Activated naive CD4-positive, alpha-beta T cell treated with anti-CD3 and anti-CD28 coated beads, Interleukin-2, amount 50 U/mL, for 24 hours (primary cell): Measurements from ENCODE around the gene MAGEE1.

ENCODE experiments used
- H3K27ac Mint-ChIP-seq: one replicate; pipeline ENCODE4 v1.8.0; 2021; ENCODE audit warnings: mild to moderate bottlenecking, mixed read lengths
- H3K27me3 Mint-ChIP-seq: one replicate; pipeline ENCODE4 v1.8.0; 2021; ENCODE audit warnings: mixed read lengths
- H3K36me3 Mint-ChIP-seq: one replicate; pipeline ENCODE4 v1.8.0; 2021; ENCODE audit warnings: mixed read lengths
- H3K4me1 Mint-ChIP-seq: one replicate; pipeline ENCODE4 v1.8.0; 2021; ENCODE audit warnings: mixed read lengths
- H3K4me3 Mint-ChIP-seq: one replicate; pipeline ENCODE4 v1.8.0; 2021; ENCODE audit warnings: mild to moderate bottlenecking, mixed read lengths
- H3K9me3 Mint-ChIP-seq: one replicate; pipeline ENCODE4 v1.8.0; 2021; ENCODE audit warnings: mixed read lengths

The MAGEE1 gene, protein sequence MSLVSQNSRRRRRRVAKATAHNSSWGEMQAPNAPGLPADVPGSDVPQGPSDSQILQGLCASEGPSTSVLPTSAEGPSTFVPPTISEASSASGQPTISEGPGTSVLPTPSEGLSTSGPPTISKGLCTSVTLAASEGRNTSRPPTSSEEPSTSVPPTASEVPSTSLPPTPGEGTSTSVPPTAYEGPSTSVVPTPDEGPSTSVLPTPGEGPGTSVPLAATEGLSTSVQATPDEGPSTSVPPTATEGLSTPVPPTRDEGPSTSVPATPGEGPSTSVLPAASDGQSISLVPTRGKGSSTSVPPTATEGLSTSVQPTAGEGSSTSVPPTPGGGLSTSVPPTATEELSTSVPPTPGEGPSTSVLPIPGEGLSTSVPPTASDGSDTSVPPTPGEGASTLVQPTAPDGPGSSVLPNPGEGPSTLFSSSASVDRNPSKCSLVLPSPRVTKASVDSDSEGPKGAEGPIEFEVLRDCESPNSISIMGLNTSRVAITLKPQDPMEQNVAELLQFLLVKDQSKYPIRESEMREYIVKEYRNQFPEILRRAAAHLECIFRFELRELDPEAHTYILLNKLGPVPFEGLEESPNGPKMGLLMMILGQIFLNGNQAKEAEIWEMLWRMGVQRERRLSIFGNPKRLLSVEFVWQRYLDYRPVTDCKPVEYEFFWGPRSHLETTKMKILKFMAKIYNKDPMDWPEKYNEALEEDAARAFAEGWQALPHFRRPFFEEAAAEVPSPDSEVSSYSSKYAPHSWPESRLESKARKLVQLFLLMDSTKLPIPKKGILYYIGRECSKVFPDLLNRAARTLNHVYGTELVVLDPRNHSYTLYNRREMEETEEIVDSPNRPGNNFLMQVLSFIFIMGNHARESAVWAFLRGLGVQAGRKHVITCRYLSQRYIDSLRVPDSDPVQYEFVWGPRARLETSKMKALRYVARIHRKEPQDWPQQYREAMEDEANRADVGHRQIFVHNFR

DNA sequence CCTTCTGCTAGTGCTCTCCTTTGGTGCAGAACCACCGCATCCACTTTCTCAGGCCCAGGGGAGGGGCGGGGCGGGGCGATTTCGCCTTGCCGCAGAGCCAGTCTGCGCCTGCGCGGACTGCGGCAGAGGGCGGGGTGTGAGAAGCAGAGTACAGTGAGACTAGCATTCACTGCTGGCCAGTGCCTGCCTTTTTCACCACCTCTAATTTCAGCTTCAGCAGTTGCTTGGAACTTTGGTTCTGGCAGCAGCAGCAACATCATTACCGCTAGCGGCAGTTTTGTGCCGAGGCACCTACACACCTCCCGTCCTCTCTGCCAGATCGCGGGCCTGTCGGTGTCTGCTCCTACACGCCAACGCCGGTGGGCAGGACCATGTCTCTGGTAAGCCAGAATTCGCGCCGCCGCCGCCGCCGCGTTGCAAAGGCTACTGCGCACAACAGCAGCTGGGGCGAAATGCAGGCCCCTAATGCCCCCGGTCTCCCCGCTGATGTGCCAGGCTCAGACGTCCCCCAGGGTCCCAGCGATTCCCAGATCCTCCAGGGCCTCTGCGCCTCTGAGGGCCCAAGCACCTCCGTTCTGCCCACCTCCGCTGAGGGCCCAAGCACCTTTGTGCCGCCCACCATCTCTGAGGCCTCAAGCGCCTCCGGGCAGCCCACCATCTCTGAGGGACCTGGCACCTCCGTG lies at the start of gene MAGEE1:
Gene MAGEE1, plus strand, starts transcription at position 151 of the 683 bp plus-strand sequence. Its CDS starts 221 bp downstream, at position 372.
- no peaks in the 10 kb centered on the region for H3K36me3 Mint-ChIP-seq
- H3K27ac Mint-ChIP-seq, result peak within 1 kb of the TSS; percentile 79
- peaks cover 43% of the 10 kb centered on the region for H3K4me1 Mint-ChIP-seq
- peak within 1 kb of the TSS; percentile 89 for H3K4me3 Mint-ChIP-seq
- no peaks in the 10 kb centered on the region for H3K9me3 Mint-ChIP-seq
- H3K27me3 Mint-ChIP-seq, result no peaks in the 10 kb centered on the region

DNA sequence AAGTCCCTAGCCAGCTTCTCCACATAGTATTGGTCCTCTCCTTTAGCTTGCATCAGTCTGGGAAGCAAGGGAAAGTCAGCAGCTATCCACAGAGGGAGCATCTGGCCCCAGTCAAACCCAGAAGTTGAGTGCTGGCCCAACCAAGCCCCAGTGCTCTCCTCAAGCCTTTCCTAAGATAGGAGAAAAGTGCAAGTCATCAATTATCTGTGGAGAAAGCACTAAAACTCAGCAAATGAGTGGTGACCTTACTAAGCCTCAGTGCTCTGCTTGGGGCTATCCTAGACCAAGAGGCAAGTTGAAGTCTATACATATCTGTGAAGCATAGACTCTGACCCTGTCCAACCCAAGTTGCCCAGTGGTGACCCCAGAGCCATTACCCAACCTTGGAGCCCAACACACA lies 28.5 kb upstream of the MAGEE1 start:
- Mint-ChIP-seq H3K36me3 (peaks cover 2% of the 10 kb centered on the region), H3K4me3 (no peak overlapping the region), H3K27ac (no peak overlapping the region), H3K27me3 (no peaks in the 10 kb centered on the region), H3K9me3 (no peaks in the 10 kb centered on the region), H3K4me1 (no peaks in the 10 kb centered on the region)

DNA sequence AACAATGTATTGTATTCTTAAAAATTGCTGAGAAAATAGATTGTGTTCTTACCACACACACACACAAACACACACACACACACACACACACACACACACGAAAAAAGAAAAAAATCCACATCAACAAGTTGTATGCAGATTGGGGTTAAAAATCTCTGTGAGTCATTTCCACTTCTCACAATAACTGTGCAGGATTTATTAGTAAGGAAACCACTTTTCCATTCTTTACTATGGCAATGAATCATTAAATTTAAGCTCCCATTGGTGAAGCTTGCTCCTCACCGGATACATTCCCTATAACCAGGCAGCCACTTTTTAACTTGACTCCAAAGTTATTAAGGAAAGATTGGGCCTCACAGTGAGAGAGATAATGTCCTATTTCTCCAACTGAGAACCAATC lies 19.7 kb upstream of the MAGEE1 start:
- H3K4me1 Mint-ChIP-seq, result no peaks in the 10 kb centered on the region
- no peaks in the 10 kb centered on the region for H3K27me3 Mint-ChIP-seq
- no peaks in the 10 kb centered on the region for H3K9me3 Mint-ChIP-seq
- H3K4me3 Mint-ChIP-seq, result no peak overlapping the region
- no peak overlapping the region for H3K27ac Mint-ChIP-seq
- H3K36me3 Mint-ChIP-seq, result no peaks in the 10 kb centered on the region

- H3K9me3 Mint-ChIP-seq, result no peaks in the 10 kb centered on the region
- H3K4me3 Mint-ChIP-seq, result no peak overlapping the region
- no peaks in the 10 kb centered on the region for H3K36me3 Mint-ChIP-seq
- peaks cover 6% of the 10 kb centered on the region for H3K4me1 Mint-ChIP-seq
- H3K27me3 Mint-ChIP-seq, result no peaks in the 10 kb centered on the region
- no peak overlapping the region for H3K27ac Mint-ChIP-seq
These were observed 7.3 kb upstream of the MAGEE1 start for GRCh38 chrX:76420237-76420636.

DNA sequence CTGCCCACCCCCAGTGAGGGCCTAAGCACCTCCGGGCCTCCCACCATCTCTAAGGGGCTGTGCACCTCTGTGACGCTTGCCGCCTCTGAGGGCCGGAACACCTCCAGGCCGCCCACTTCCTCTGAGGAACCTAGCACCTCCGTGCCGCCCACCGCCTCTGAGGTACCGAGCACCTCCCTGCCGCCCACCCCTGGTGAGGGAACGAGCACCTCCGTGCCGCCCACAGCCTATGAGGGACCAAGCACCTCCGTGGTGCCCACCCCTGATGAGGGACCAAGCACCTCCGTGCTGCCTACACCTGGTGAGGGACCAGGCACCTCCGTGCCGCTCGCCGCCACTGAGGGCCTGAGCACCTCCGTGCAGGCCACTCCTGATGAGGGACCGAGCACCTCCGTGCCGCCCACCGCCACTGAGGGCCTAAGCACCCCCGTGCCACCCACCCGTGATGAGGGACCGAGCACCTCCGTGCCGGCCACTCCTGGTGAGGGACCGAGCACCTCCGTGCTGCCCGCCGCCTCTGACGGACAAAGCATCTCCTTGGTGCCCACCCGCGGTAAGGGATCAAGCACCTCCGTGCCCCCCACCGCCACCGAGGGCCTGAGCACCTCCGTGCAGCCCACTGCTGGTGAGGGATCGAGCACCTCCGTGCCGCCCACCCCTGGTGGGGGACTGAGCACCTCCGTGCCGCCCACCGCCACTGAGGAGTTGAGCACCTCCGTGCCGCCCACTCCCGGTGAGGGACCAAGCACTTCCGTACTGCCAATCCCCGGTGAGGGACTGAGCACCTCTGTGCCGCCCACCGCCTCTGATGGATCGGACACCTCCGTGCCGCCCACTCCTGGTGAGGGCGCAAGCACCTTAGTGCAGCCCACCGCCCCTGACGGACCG lies 977 bp downstream of the MAGEE1 start:
- peak overlapping the region; percentile 41 for H3K27ac Mint-ChIP-seq
- H3K27me3 Mint-ChIP-seq, result no peaks in the 10 kb centered on the region
- no peaks in the 10 kb centered on the region for H3K9me3 Mint-ChIP-seq
- peaks cover 50% of the 10 kb centered on the region for H3K4me1 Mint-ChIP-seq
- peak overlapping the region; percentile 89 for H3K4me3 Mint-ChIP-seq
- no peaks in the 10 kb centered on the region for H3K36me3 Mint-ChIP-seq

- Mint-ChIP-seq H3K27ac (no peak overlapping the region), H3K4me1 (peaks cover 62% of the 10 kb centered on the region), H3K4me3 (no peak overlapping the region), H3K27me3 (no peaks in the 10 kb centered on the region), H3K9me3 (no peaks in the 10 kb centered on the region), H3K36me3 (peaks cover 1% of the 10 kb centered on the region)
These were observed 5.7 kb downstream of the MAGEE1 start for GRCh38 chrX:76433219-76433618.

GRCh38 chrX:76434103-76434741 lies 6.7 kb downstream of the MAGEE1 start:
- H3K27ac Mint-ChIP-seq, result peak overlapping the region; percentile 84
- H3K4me3 Mint-ChIP-seq, result no peak overlapping the region

DNA sequence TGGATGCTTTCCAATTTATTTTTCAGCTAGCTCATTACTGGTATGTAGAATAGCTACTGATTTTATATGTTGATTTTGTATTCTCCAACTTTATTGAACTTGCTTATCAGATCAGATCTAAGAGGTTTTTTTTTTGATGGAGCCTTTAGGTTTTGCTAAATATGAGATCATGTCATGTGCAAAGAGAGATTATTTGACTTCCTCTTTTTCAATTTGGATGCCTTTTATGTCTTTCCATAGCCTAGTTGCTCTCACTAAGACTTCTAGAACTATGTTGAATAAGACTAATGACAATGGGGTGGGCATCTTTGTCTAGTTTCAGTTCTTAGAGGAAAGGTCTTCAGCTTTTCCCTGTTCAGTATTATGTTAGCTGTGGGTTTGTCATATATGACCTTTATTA lies 11.7 kb downstream of the MAGEE1 start:
- no peak overlapping the region for H3K27ac Mint-ChIP-seq
- H3K4me3 Mint-ChIP-seq, result no peak overlapping the region
- peaks cover 19% of the 10 kb centered on the region for H3K36me3 Mint-ChIP-seq
- H3K9me3 Mint-ChIP-seq, result peaks cover 6% of the 10 kb centered on the region
- H3K27me3 Mint-ChIP-seq, result no peaks in the 10 kb centered on the region
- peaks cover 22% of the 10 kb centered on the region for H3K4me1 Mint-ChIP-seq

More at GRCh38 chrX:76434103-76434741, 6.7 kb downstream of the MAGEE1 start:
- Mint-ChIP-seq H3K4me1 (peaks cover 67% of the 10 kb centered on the region), H3K9me3 (no peaks in the 10 kb centered on the region), H3K36me3 (peaks cover 1% of the 10 kb centered on the region), H3K27me3 (no peaks in the 10 kb centered on the region)

GRCh38 chrX:76453737-76454406 lies 26.4 kb downstream of the MAGEE1 start:
- no peaks in the 10 kb centered on the region for H3K27me3 Mint-ChIP-seq
- no peak overlapping the region for H3K27ac Mint-ChIP-seq
- H3K4me1 Mint-ChIP-seq, result peaks cover 3% of the 10 kb centered on the region
- peaks cover 2% of the 10 kb centered on the region for H3K36me3 Mint-ChIP-seq
- no peak overlapping the region for H3K4me3 Mint-ChIP-seq
- H3K9me3 Mint-ChIP-seq, result no peaks in the 10 kb centered on the region

DNA sequence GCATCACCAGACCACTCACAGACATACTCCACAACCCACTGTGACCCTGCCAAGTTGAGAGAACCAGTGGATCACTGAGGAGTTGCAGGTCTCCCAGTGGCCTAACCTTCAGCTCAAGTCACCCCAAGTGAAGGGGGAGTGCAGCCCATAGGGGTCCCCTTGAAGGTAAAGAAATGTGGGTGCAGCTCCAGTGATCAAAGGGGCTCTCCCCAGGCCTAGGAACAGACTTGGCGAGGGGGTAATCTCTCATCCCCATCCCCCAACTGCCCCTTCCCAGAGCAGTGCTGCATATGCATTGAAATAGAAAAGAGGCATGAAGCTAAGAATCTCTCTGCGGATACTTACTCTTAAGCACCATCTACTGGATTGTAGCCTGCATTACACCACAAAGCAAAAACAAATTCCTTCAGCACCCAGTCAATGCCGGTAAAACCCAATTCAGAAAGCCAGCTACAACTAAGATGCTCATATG lies 27.0 kb downstream of the MAGEE1 start:
- peaks cover 2% of the 10 kb centered on the region for H3K36me3 Mint-ChIP-seq
- no peaks in the 10 kb centered on the region for H3K27me3 Mint-ChIP-seq
- no peaks in the 10 kb centered on the region for H3K9me3 Mint-ChIP-seq
- no peak overlapping the region for H3K27ac Mint-ChIP-seq
- peaks cover 3% of the 10 kb centered on the region for H3K4me1 Mint-ChIP-seq
- H3K4me3 Mint-ChIP-seq, result no peak overlapping the region

GRCh38 chrX:76477353-76477752 lies 49.8 kb downstream of the MAGEE1 start:
- Mint-ChIP-seq H3K36me3 (peaks cover 2% of the 10 kb centered on the region), H3K4me3 (no peak overlapping the region), H3K4me1 (no peaks in the 10 kb centered on the region), H3K9me3 (no peaks in the 10 kb centered on the region), H3K27me3 (no peaks in the 10 kb centered on the region), H3K27ac (no peak overlapping the region)
